ENCODE measurements around the gene MS4A8.

DNA sequence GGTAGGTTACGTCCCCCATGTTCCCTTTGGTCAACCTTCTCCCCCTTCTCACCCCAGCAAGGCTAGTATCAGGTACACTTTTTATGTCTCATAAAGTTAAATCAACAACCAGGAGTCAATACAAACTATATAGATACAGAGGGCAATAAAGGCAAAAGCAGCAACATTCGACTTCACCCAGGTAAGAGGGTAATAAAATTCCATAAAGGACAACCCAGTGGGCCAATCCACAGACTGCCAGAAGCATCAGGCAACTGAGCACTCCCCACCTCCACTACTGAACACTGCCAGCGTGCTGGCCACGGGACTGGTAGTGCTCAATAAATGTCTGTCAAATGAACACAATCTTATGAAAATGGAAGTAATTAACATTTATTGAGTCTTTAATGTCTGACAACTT, 20.0 kb downstream of the MS4A8 start:
- no peak for TF ChIP-seq POLR2A (IDR thresholded peaks at IDR 0.05)
- TF ChIP-seq, protein P1, sequence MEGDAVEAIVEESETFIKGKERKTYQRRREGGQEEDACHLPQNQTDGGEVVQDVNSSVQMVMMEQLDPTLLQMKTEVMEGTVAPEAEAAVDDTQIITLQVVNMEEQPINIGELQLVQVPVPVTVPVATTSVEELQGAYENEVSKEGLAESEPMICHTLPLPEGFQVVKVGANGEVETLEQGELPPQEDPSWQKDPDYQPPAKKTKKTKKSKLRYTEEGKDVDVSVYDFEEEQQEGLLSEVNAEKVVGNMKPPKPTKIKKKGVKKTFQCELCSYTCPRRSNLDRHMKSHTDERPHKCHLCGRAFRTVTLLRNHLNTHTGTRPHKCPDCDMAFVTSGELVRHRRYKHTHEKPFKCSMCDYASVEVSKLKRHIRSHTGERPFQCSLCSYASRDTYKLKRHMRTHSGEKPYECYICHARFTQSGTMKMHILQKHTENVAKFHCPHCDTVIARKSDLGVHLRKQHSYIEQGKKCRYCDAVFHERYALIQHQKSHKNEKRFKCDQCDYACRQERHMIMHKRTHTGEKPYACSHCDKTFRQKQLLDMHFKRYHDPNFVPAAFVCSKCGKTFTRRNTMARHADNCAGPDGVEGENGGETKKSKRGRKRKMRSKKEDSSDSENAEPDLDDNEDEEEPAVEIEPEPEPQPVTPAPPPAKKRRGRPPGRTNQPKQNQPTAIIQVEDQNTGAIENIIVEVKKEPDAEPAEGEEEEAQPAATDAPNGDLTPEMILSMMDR (IDR thresholded peaks at IDR 0.05), result no peak
